Activated gamma-delta T cell treated with anti-CD3 and anti-CD28 coated beads, Interleukin-2, amount 50 U/mL, for 16 hours (primary cell): ENCODE data around the gene SLC24A5.

ENCODE experiments used
- DNase-seq: peaks from one replicate; pipeline ENCODE4 v3.0.0-alpha.2; 2020; ENCODE audit warnings: low read depth

The SLC24A5 gene

GRCh38 chr15:48190932-48191573, 70.3 kb downstream of the SLC24A5 start:
- no peak for DNase-seq

GRCh38 chr15:48191574-48192225, 70.9 kb downstream of the SLC24A5 start, which contains the start of gene CTXN2:
Gene CTXN2, plus strand, starts transcription at chr15:48191665. Its CDS starts 9,636 bp downstream, at chr15:48201301.
- no peak for DNase-seq
